Sciatic nerve (tissue), 2 donors: ENCODE measurements around the gene LRP6. TPM values are rescaled to one million over a fixed set of nuclear protein-coding genes. Genes with fewer than 3 reads are reported as not detected.
"Not testable (repeated sequence)": the region's sequence is repeated elsewhere in the genome, so short reads cannot be mapped to it uniquely, and the experiment has no call there.

Experiments
- ATAC-seq: fragments of 200-7000 bp; cut with Tn5 transposase; one replicate; pipeline ENCODE4 v1.9.1; 2020; ENCODE audit warnings: mild to moderate bottlenecking, moderate library complexity
- DNase-seq: peaks from one replicate; pipeline ENCODE4 v3.0.0-alpha.2; 2020; ENCODE audit warnings: low spot score
- intact Hi-C: fragments of 100-400 bp; cut with DNase I; formaldehyde crosslinking; loops from one replicate; pipeline ENCODE4 v1.14.2; 2022
- total RNA-seq: library from RNA; stranded (reverse); fragmentation: NEBNext Ultra II Directional; extraction: Animal tissue kit (Norgen Biotek cat#: 25700); gene quantifications from one replicate; pipeline ENCODE4 v1.2.1, GENCODE V29; 2021
- donor health status: DM: no; HTN: no; CAD: no.
- donor health status: DM: no; HTN: no; CAD: no.

Gene LRP6
- 56.1 TPM for total RNA-seq

- intact Hi-C loops, result loop anchor here (10.0 kb wide), 1 partner anchor 92 kb away; no protein-coding TSS in a partner anchor
- peak; percentile 94 for DNase-seq
- ATAC-seq, result peak; percentile 97
Measured at GRCh38 chr12:12266873-12267741, at the start of gene LRP6. TSS of gene LRP6 (minus strand) at chr12:12267044. CDS start at chr12:12266735, 309 bp downstream.

- ATAC-seq (no peak), DNase-seq (no peak)
- intact Hi-C loops, result no loop called here
Measured at GRCh38 chr12:12315838-12316237, 49.0 kb upstream of the LRP6 start.

- DNase-seq, intact Hi-C loops: not testable (repeated sequence)
Measured at GRCh38 chr12:12310695-12311094, 43.9 kb upstream of the LRP6 start.

GRCh38 chr12:12305568-12306300, 38.9 kb upstream of the LRP6 start:
- no peak for DNase-seq
- intact Hi-C loops, result no loop called here
- no peak for ATAC-seq

More at GRCh38 chr12:12310695-12311094, 43.9 kb upstream of the LRP6 start:
- ATAC-seq, result not testable (repeated sequence)

DNA sequence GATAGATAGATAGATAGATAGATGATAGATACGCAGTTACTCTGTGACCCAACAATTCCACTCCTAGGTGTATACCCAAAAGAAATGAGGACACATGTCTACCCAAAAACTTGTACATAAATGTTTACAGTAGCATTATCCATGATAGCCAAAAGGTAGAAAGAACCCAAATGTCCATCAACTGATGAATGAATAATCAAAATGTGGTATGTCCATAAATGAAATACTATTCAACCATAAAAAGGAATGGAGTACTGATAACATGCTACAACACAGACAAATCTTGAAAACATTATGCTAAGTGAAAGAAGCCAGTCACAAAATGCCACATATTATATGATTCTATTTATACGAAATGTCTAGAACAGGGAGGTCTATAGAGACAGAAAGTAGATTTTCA, 36.1 kb upstream of the LRP6 start:
- intact Hi-C loops, result no loop called here
- no peak for DNase-seq
- no peak for ATAC-seq

DNA sequence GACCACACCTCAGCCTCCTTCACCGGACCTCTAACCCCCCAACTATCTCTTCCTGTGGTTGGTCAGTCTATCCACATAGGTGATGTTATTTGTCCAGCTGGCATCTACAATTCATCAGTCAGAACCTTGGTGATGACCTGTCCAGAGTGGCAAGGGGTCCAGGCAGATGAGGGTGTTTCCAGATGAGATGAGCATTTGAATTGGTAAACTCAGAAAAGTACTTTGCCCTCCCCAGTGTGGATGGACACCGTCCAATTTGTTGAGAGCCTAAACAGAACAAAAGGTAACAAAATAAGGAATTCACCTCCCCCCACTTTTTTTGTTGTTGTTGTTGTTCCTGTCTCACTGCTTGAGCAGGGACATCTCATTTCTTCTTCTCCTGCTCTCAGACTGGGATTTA, 34.3 kb upstream of the LRP6 start:
- intact Hi-C loops, result no loop called here
- ATAC-seq (no peak), DNase-seq (no peak)

GRCh38 chr12:12297201-12297830, 30.5 kb upstream of the LRP6 start:
- no peak for DNase-seq
- no peak for ATAC-seq
- intact Hi-C loops, result no loop called here

DNA sequence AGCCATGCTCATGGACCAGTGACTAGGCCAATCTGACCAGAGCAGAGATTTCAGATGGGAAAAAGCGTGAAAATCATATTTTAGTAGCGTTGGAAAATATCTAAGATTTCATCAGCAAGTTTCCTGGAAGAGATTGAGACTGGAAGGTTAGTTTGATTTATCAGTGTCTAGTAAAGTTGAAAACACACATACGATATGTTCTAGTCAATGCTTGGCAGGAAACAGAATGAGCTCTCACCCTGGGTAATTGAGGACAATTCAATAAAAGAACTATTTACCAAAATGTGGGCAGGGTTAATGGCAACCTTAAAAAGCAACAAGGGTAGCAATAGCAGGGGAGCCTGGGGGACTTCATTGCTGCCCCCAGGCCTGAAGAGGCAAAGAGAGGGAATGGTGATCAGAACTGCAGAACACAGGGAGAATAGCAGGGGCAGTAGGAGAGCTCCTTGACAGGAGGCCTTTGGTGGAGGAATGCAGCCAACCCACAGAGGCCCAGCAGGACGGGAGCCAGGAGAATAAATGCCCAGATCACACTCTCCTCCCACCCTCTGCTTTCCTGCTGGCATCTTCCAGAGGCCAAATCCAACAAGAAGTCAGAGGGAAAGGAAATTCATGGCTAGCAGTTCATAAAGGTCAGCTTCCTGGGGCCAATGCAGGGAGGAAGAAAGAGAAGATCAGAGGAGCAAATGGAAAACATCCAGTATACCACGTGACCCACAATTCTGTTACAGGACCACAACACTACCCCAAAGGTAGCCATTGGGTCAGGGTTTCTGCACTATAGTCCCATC, 27.6 kb upstream of the LRP6 start:
- intact Hi-C loops, result no loop called here
- ATAC-seq, result peak; percentile 58
- DNase-seq, result no peak

DNA sequence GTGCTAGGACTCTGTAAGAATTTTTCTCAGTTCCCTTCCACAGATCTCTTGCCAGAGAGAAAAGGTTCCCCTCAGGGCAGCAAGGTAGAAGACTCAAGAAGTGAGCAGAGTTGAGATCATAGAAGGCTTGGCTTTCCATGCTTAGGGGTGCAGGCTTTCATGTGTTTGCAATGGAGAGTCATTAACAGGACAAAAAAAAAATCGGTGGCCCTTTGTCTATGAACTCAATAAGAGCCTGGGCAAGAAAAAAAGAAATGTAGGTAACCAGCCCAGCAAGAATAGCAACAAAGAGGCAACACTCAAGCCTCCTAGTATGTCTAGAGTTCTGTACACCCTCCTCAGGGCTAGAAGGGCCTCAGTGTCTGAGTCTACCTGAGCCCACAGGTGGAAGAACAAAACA, 23.4 kb upstream of the LRP6 start:
- intact Hi-C loops, result no loop called here
- DNase-seq (no peak), ATAC-seq (no peak)

- DNase-seq, result no peak
- no peak for ATAC-seq
- intact Hi-C loops, result no loop called here
Measured at GRCh38 chr12:12286441-12286840, 19.6 kb upstream of the LRP6 start.

GRCh38 chr12:12282761-12283425, 16.0 kb upstream of the LRP6 start:
- ATAC-seq, result no peak
- intact Hi-C loops, result no loop called here
- no peak for DNase-seq

DNA sequence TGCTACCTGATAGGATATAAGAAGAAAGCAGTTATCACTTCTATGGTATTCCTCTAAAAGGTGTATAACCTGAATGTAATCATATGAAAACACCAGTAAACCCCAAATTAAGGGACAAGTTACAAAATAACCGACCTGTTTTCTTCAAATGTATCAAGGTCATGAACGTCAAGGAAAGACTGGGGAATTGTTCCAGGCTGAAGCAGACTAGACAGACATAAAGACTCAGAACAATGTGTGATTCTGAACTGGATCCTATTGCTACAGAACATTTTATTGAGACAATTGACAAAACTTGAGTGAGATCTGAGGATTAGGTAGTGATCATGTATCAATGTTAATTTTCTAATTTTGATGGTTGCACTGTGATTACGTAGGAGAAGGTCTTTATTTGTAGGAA, 15.4 kb upstream of the LRP6 start:
- ATAC-seq, result no peak
- intact Hi-C loops, result no loop called here

DNA sequence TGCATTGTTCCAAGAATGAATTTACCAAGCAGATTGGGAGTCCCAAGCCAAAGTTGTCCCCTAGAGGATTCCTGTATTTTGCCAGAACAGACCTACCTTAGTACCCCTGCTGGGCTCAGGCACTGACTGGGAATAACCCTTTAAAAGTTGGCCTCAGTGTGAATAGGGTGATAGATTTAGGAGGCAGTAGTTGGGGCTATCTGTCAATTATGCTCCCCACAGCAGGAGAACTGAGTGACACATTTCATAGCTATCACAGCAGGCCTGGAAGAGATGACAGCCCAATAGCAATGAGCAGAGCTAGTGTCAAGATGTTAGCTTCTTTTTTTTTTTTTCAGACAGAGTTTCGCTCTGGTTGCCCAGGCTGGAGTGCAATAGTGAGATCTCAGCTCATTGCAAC, 14.3 kb upstream of the LRP6 start:
- intact Hi-C loops, result no loop called here
- DNase-seq, result no peak
- ATAC-seq, result no peak

More for the DNA sequence above, 15.4 kb upstream of the LRP6 start:
- DNase-seq, result no peak

DNA sequence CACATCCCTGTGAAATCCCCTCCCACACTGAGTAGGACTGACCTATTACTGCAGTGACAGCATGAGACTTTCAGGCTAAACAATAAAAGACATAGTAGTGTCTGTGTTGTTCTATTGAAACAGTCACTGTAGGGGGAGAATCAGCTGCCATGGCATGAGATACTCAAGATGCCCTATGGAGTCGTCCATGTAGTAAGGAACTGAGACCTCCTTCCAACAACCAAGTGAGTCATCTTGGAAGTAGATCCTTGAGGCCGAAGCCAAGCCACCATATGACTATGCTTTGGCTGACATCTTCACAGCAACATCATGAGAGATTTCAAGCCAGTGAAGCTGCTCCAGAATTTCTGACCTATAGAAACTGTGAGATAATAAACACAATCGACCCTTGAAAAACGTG, 12.1 kb upstream of the LRP6 start:
- ATAC-seq (peak; percentile 28), DNase-seq (no peak)
- intact Hi-C loops, result no loop called here

DNA sequence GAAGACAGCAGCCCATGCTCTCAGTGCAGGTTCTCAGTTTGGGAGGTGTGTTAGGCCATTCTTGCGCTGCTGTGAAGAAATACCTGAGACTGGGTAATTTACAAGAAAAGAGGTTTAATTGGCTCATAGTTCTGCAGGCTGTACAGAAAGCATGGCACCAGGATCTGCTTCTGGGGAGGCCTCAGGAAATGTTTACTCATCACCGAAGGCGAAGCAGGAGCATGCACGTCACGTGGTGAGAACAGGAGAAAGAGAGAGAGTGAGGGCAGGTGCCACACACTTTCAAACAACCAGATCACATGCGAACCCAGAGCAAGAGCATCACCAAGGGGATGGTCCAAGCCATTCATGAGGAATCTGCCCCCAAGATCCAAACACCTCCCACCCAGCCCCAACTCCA, 9.0 kb upstream of the LRP6 start:
- ATAC-seq (no peak), DNase-seq (no peak)
- intact Hi-C loops, result no loop called here

GRCh38 chr12:12273291-12273957, 6.6 kb upstream of the LRP6 start:
- intact Hi-C loops, result no loop called here
- no peak for DNase-seq
- no peak for ATAC-seq

GRCh38 chr12:12272869-12273268, 6.0 kb upstream of the LRP6 start:
- peak; percentile 32 for ATAC-seq
- intact Hi-C loops, result no loop called here
- no peak for DNase-seq

GRCh38 chr12:12270226-12270625, 3.4 kb upstream of the LRP6 start:
- ATAC-seq (no peak), DNase-seq (no peak)
- intact Hi-C loops, result no loop called here
